HL-60 (cell line): Measurements from ENCODE around the gene CDT1.
A peak's percentile ranks its signal among the peaks of the same experiment; 100 is the strongest.
"Not testable (repeated sequence)": the region's sequence is repeated elsewhere in the genome, so short reads cannot be mapped to it uniquely, and the experiment has no call there.

Source experiments
- DNase-seq, 2 experiments: peaks; one replicate each; pipeline ENCODE4 v3.0.0-alpha.2; 2010 to 2020; ENCODE audit warnings: low read depth in 1 of 2, low spot score in 1 of 2
- H3K27ac ChIP-seq: fragments of 250-450 bp; sonication (Bioruptor Pico); replicated peaks from 2 replicates; pipeline ENCODE4 v1.5.1; 2020; ENCODE audit warnings: mild to moderate bottlenecking, moderate library complexity
- H3K27me3 ChIP-seq: fragments of 250-450 bp; sonication (Bioruptor Pico); 2 replicates; pipeline ENCODE4 v1.5.1; 2021; ENCODE audit warnings: mild to moderate bottlenecking, moderate library complexity; ENCODE audit not compliant: insufficient read depth, poor library complexity, severe bottlenecking
- H3K4me3 ChIP-seq: replicated peaks from 2 replicates; pipeline ENCODE4 v1.5.1; 2011; ENCODE audit warnings: mild to moderate bottlenecking, control low read depth, low read length; ENCODE audit not compliant: insufficient read depth
- CTCF ChIP-seq: IDR thresholded peaks from one replicate; pipeline ENCODE4 v1.5.1; 2011; ENCODE audit warnings: low read length, control low read depth, inconsistent platforms; ENCODE audit not compliant: insufficient read depth
- GABPA ChIP-seq: IDR thresholded peaks from 2 replicates; pipeline ENCODE4 v1.6.1; 2012; ENCODE audit warnings: low read depth
- POLR2AphosphoS5 ChIP-seq: IDR thresholded peaks from 2 replicates; pipeline ENCODE4 v1.6.1; 2012; ENCODE audit warnings: low read depth
- REST ChIP-seq: IDR thresholded peaks from 2 replicates; pipeline ENCODE4 v1.6.1; 2012; ENCODE audit warnings: low read depth; ENCODE audit not compliant: insufficient replicate concordance
- SPI1 ChIP-seq: IDR thresholded peaks from 2 replicates; pipeline ENCODE4 v1.6.1; 2012; ENCODE audit warnings: low read depth, mild to moderate bottlenecking, borderline replicate concordance

CDT1 gene

GRCh38 chr16:88787579-88788314 lies 15.8 kb upstream of the CDT1 start:
- DNase-seq: no peak
- TF ChIP-seq GABPA: no peak
- no peak for TF ChIP-seq REST
- TF ChIP-seq POLR2AphosphoS5: no peak
- no peak for TF ChIP-seq SPI1
- TF ChIP-seq CTCF: no peak
- Histone ChIP-seq H3K4me3 (no peak overlapping the region), H3K27ac (no peak overlapping the region), H3K27me3 (no peaks in the 10 kb centered on the region)

- not testable (repeated sequence) for H3K4me3 ChIP-seq, DNase-seq, H3K27me3 ChIP-seq
- peak overlapping the region; percentile 96 for H3K27ac ChIP-seq
Measured at GRCh38 chr16:88788749-88789148, 14.8 kb upstream of the CDT1 start.

- peak in 1 of 2 experiments; percentile 72 for DNase-seq
- no peaks in the 10 kb centered on the region for H3K27me3 ChIP-seq
- peak; percentile 67; the same call in 1 of the 2 replicates for TF ChIP-seq SPI1
- 0 out of 2 replicates have a peak, but pooled peaks have one; percentile 48 for TF ChIP-seq POLR2AphosphoS5
- TF ChIP-seq GABPA: no peak
- H3K27ac ChIP-seq: peak overlapping the region; percentile 96
- H3K4me3 ChIP-seq: no peak overlapping the region
Measured at GRCh38 chr16:88789594-88789993, 14.0 kb upstream of the CDT1 start.

- peak in 1 of 2 experiments; percentile 81 for DNase-seq
- Histone ChIP-seq H3K27me3 (no peaks in the 10 kb centered on the region), H3K4me3 (peak overlapping the region; percentile 11; the same call in 1 of the 2 replicates), H3K27ac (peak overlapping the region; percentile 96)
- TF ChIP-seq POLR2AphosphoS5 (peak; percentile 76), REST (no peak)
Measured at GRCh38 chr16:88790312-88791211, 13.0 kb upstream of the CDT1 start.

- TF ChIP-seq GABPA: no peak
- TF ChIP-seq CTCF: no peak
- no peak for TF ChIP-seq POLR2AphosphoS5
- TF ChIP-seq SPI1: no peak
- no peak for TF ChIP-seq REST
- Histone ChIP-seq H3K4me3 (no peak overlapping the region), H3K27ac (peak overlapping the region; percentile 97), H3K27me3 (no peaks in the 10 kb centered on the region)
- no peak for DNase-seq
Measured at GRCh38 chr16:88792078-88792550, 11.5 kb upstream of the CDT1 start.
